IMR-90 (cell line): ENCODE data around the gene RPUSD1. TPM values are rescaled to one million over a fixed set of nuclear protein-coding genes. Genes with fewer than 3 reads are reported as not detected.

ENCODE experiments used
- ATAC-seq: fragments of 200-7000 bp; cut with Tn5 transposase; 2 replicates; pipeline ENCODE4 v1.9.1; 2020; ENCODE audit warnings: low read depth, mild to moderate bottlenecking, moderate library complexity
- BruUV-seq: library from RNA; stranded (reverse); fragments of 400-500 nt; replicated peaks from 2 replicates; lab custom pipeline; 2021; lab: Mats Ljungman, UMichigan
- CTCF ChIA-PET: fragments of 300-600 bp; formaldehyde crosslinking; extraction: SDS; loops from one replicate; lab custom pipeline; 2021; ENCODE audit warnings: antibody characterized with exemption; lab: Yijun Ruan, JAX
- POLR2A ChIA-PET: fragments of 300-600 bp; sonication (Branson Sonifier 250); formaldehyde crosslinking; loops from one replicate; lab custom pipeline; 2022; ENCODE audit warnings: antibody characterized with exemption; ENCODE audit not compliant: unreplicated experiment; lab: Charles Lee
- DNase-seq: peaks from one replicate; pipeline ENCODE4 v3.0.0; 2013
- H2AFZ ChIP-seq: replicated peaks from 2 replicates; pipeline ENCODE3; 2013; ENCODE audit warnings: low read length, mild to moderate bottlenecking; ENCODE audit not compliant: poor library complexity
- H2AK5ac ChIP-seq: 2 replicates; pipeline ENCODE4 v1.6.1; 2013; ENCODE audit warnings: low read depth, low read length, inconsistent platforms
- H2AK9ac ChIP-seq: replicated peaks from 2 replicates; pipeline ENCODE3; 2013; ENCODE audit warnings: mild to moderate bottlenecking, low read depth, low read length, moderate library complexity; ENCODE audit not compliant: poor library complexity
- H2BK120ac ChIP-seq: 2 replicates; pipeline ENCODE4 v1.6.1; 2013; ENCODE audit warnings: low read depth, low read length, inconsistent platforms
- H2BK15ac ChIP-seq: 3 replicates; pipeline ENCODE4 v1.6.1; 2013; ENCODE audit warnings: low read depth, low read length, inconsistent platforms
- H2BK20ac ChIP-seq: 2 replicates; pipeline ENCODE4 v1.6.1; 2013; ENCODE audit warnings: low read depth, mild to moderate bottlenecking, inconsistent platforms, low read length, moderate library complexity
- H2BK5ac ChIP-seq: 2 replicates; pipeline ENCODE4 v1.6.1; 2013; ENCODE audit warnings: mild to moderate bottlenecking, low read depth, low read length, inconsistent platforms; ENCODE audit not compliant: poor library complexity, severe bottlenecking
- H3K14ac ChIP-seq: replicated peaks from 2 replicates; pipeline ENCODE4 v1.6.1; 2013; ENCODE audit warnings: low read depth, low read length, inconsistent platforms
- H3K18ac ChIP-seq: 2 replicates; pipeline ENCODE4 v1.6.1; 2013; ENCODE audit warnings: low read depth, low read length, control low read depth
- H3K23ac ChIP-seq: 2 replicates; pipeline ENCODE4 v1.6.1; 2013; ENCODE audit warnings: low read depth, low read length, inconsistent platforms
- H3K27ac ChIP-seq: 2 replicates; pipeline ENCODE4 v1.5.1; 2013; ENCODE audit warnings: mild to moderate bottlenecking, control low read depth, low read length; ENCODE audit not compliant: insufficient read depth
- H3K27me3 ChIP-seq: 2 replicates; pipeline ENCODE4 v1.6.1; 2013; ENCODE audit warnings: low read length; ENCODE audit not compliant: control insufficient read depth, insufficient read depth
- H3K36me3 ChIP-seq: 2 replicates; pipeline ENCODE4 v1.6.1; 2013; ENCODE audit warnings: low read length, mixed read lengths; ENCODE audit not compliant: control insufficient read depth, insufficient read depth
- H3K4ac ChIP-seq: 2 replicates; pipeline ENCODE4 v1.6.1; 2013; ENCODE audit warnings: low read depth, low read length, inconsistent platforms
- H3K4me1 ChIP-seq: 2 replicates; pipeline ENCODE4 v1.6.1; 2013; ENCODE audit warnings: low read length, mixed read lengths; ENCODE audit not compliant: control insufficient read depth, insufficient read depth
- H3K4me2 ChIP-seq: 2 replicates; pipeline ENCODE4 v1.6.1; 2013; ENCODE audit warnings: low read depth, mild to moderate bottlenecking, control low read depth, low read length, moderate library complexity
- H3K4me3 ChIP-seq: 2 replicates; pipeline ENCODE4 v1.5.1; 2013; ENCODE audit warnings: low read depth, mild to moderate bottlenecking, control low read depth, low read length, moderate library complexity; ENCODE audit not compliant: insufficient read depth
- H3K56ac ChIP-seq: 2 replicates; pipeline ENCODE4 v1.6.1; 2013; ENCODE audit warnings: low read length, inconsistent platforms; ENCODE audit not compliant: insufficient read depth; ENCODE audit errors: extremely low read depth
- H3K79me1 ChIP-seq, 2 experiments: 2 replicates each; pipeline ENCODE4 v1.6.1; 2013; ENCODE audit warnings: low read length in 2 of 2, inconsistent platforms in 1 of 2, low read depth in 1 of 2
- H3K9ac ChIP-seq: 2 replicates; pipeline ENCODE4 v1.6.1; 2013; ENCODE audit warnings: low read depth, low read length, control low read depth
- H3K9me1 ChIP-seq: 2 replicates; pipeline ENCODE4 v1.6.1; 2013; ENCODE audit warnings: low read length, inconsistent platforms; ENCODE audit not compliant: insufficient read depth
- H3K9me3 ChIP-seq: 2 replicates; pipeline ENCODE4 v1.6.1; 2013; ENCODE audit warnings: low read length; ENCODE audit not compliant: control insufficient read depth, insufficient read depth
- H4K20me1 ChIP-seq: 2 replicates; pipeline ENCODE4 v1.6.1; 2013; ENCODE audit warnings: low read length, inconsistent platforms; ENCODE audit not compliant: insufficient read depth
- H4K5ac ChIP-seq: 2 replicates; pipeline ENCODE4 v1.6.1; 2013; ENCODE audit warnings: mild to moderate bottlenecking, low read depth, low read length, control low read depth
- H4K8ac ChIP-seq, 2 experiments: 2 replicates each; pipeline ENCODE4 v1.6.1; 2013; ENCODE audit warnings: low read depth in 2 of 2, low read length in 2 of 2, control low read depth in 1 of 2, inconsistent platforms in 1 of 2
- H4K91ac ChIP-seq: 2 replicates; pipeline ENCODE4 v1.6.1; 2013; ENCODE audit warnings: low read depth, low read length, inconsistent platforms; ENCODE audit not compliant: insufficient read depth
- CTCF ChIP-seq: conservative IDR thresholded peaks from 2 replicates; pipeline ENCODE4 v1.5.1; 2012; ENCODE audit warnings: mild to moderate bottlenecking, low read depth, low read length, improper control_type of control experiment
- ELK1 ChIP-seq: fragments of 150-350 bp; IDR thresholded peaks from 2 replicates; pipeline ENCODE4 v1.6.1; 2016; ENCODE audit warnings: low read depth, mild to moderate bottlenecking, low read length, moderate library complexity, borderline replicate concordance
- FOS ChIP-seq: fragments of 150-350 bp; IDR thresholded peaks from 2 replicates; pipeline ENCODE4 v1.6.1; 2016; ENCODE audit warnings: low read depth, low read length
- MAFK ChIP-seq: IDR thresholded peaks from 2 replicates; pipeline ENCODE4 v1.6.1; 2012; ENCODE audit warnings: low read depth, low read length, improper control_type of control experiment
- MAZ ChIP-seq: IDR thresholded peaks from 2 replicates; pipeline ENCODE4 v1.6.1; 2012; ENCODE audit warnings: low read depth, mild to moderate bottlenecking, low read length, improper control_type of control experiment, moderate library complexity, borderline replicate concordance
- MXI1 ChIP-seq: IDR thresholded peaks from 2 replicates; pipeline ENCODE4 v1.6.1; 2012; ENCODE audit warnings: low read depth, mild to moderate bottlenecking, low read length, moderate library complexity, borderline replicate concordance
- NFE2L2 ChIP-seq: fragments of 150-350 bp; IDR thresholded peaks from 2 replicates; pipeline ENCODE4 v1.6.1; 2016; ENCODE audit warnings: low read depth, mild to moderate bottlenecking, low read length
- POLR2A ChIP-seq: IDR thresholded peaks from 2 replicates; pipeline ENCODE4 v1.6.1; 2012; ENCODE audit warnings: mild to moderate bottlenecking, low read depth, low read length
- RAD21 ChIP-seq: IDR thresholded peaks from 2 replicates; pipeline ENCODE4 v1.6.1; 2012; ENCODE audit warnings: low read length, improper control_type of control experiment
- SMC3 ChIP-seq: fragments of 150-350 bp; IDR thresholded peaks from 2 replicates; pipeline ENCODE4 v1.6.1; 2016; ENCODE audit warnings: low read depth, mild to moderate bottlenecking, antibody characterized with exemption, low read length, moderate library complexity
- WGBS, 2 experiments: methylation state at CpG; one replicate each; pipeline versions ENCODE4 v1.1.5 to v1.1.7; 2013; ENCODE audit warnings: missing lambda C conversion rate in 2 of 2; ENCODE audit not compliant: insufficient read length in 1 of 2; ENCODE audit errors: extremely low coverage in 2 of 2; 5-methylcytosine and 5-hydroxymethylcytosine counted together
- dilution Hi-C: fragments of 300-500 bp; cut with HindIII; formaldehyde crosslinking; loops from one replicate; pipeline ENCODE4 v1.14.3; 2018; ENCODE audit warnings: low sequenced_read_pairs; ENCODE audit not compliant: unreplicated experiment
- in situ Hi-C: fragments of 300-500 bp; cut with MboI; formaldehyde crosslinking; loops from 3 replicates; pipeline ENCODE4 v1.14.3; 2019; ENCODE audit warnings: low sequenced_read_pairs, inconsistent platforms, mixed read lengths
- intact Hi-C: fragments of 100-400 bp; cut with micrococcal nuclease; formaldehyde crosslinking; loops from 2 replicates; pipeline ENCODE4 v1.10.0; 2022
- polyA plus RNA-seq, 3 experiments: library from polyadenylated mRNA; depleted of rRNA; stranded (reverse); fragments of >200 nt; gene quantifications; 2 replicates each; pipeline ENCODE4 v1.2.3, GENCODE V29; 2012; ENCODE audit warnings: low replicate concordance in 1 of 3
- total RNA-seq: library from RNA; depleted of rRNA; stranded (reverse); fragments of >200 nt; gene quantifications from 2 replicates; pipeline ENCODE4 v1.2.3, GENCODE V29; 2012

Gene RPUSD1
- total and polyA plus RNA-seq, 2 of the 4 experiments (the other 2 are of a cell fraction), result 13.1 to 32.3 TPM

GRCh38 chr16:740764-741505, 47.2 kb downstream of the RPUSD1 start, which contains the start of gene CIAO3:
Gene CIAO3, minus strand, starts transcription at chr16:740997. Its CDS starts 12 bp downstream, at chr16:740985.
- peak; percentile 89 for DNase-seq
- in situ Hi-C loops (no loop called here), intact Hi-C loops (loop anchor here (5.0 kb wide), 1 partner anchor 46 kb away; the partner anchor contains the start of genes CHTF18 and RPUSD1), dilution Hi-C loops (no loop called here)
- Histone ChIP-seq H4K8ac (peak within 1 kb of the TSS; percentile 36 to 70; a peak in 2 of 4 replicates), H3K27me3 (no peaks in the 10 kb centered on the region), H2AFZ (peak within 1 kb of the TSS; percentile 94), H2BK20ac (no peak within 1 kb of the TSS), H3K9ac (peak within 1 kb of the TSS; percentile 75), H3K18ac (no peak within 1 kb of the TSS), H3K9me1 (peaks cover 4% of the 10 kb centered on the region; the same call in 1 of the 2 replicates), H2BK15ac (no peak within 1 kb of the TSS), H2AK5ac (peak within 1 kb of the TSS; percentile 67), H3K9me3 (no peaks in the 10 kb centered on the region), H3K14ac (peak within 1 kb of the TSS; percentile 7; the same call in 1 of the 2 replicates), H3K56ac (no peak within 1 kb of the TSS), H2BK120ac (no peak within 1 kb of the TSS), H4K91ac (no peak within 1 kb of the TSS), H3K36me3 (peaks cover 15% of the 10 kb centered on the region), H2AK9ac (peak within 1 kb of the TSS; percentile 95), H3K79me1 (peaks cover 7 to 19% of the 10 kb centered on the region in 2 experiments), H3K4me2 (peak within 1 kb of the TSS; percentile 86), H4K5ac (peak within 1 kb of the TSS; percentile 40), H4K20me1 (0 out of 2 replicates have a peak, but pooled peaks cover 5% of the 10 kb centered on the region), H2BK5ac (no peak within 1 kb of the TSS), H3K4me3 (peak within 1 kb of the TSS; percentile 76), H3K23ac (peak within 1 kb of the TSS; percentile 89), H3K27ac (peak within 1 kb of the TSS; percentile 35; the same call in 1 of the 2 replicates), H3K4me1 (peaks cover 5% of the 10 kb centered on the region; the same call in 1 of the 2 replicates), H3K4ac (peak within 1 kb of the TSS; percentile 45)
- 1% methylated on average over 19 of the region's 79 CpGs; no CpG with 5 or more reads in 1 of the 2 experiments for WGBS, 2 experiments
- peak; percentile 57; the same call in 1 of the 2 replicates for TF ChIP-seq MXI1
- TF ChIP-seq SMC3, result peak; percentile 59
- no peak for TF ChIP-seq NFE2L2
- peak; percentile 18; the same call in 1 of the 2 replicates for TF ChIP-seq FOS
- no peak for TF ChIP-seq ELK1
- peak; percentile 17; the same call in 1 of the 2 replicates for TF ChIP-seq MAZ
- peak; percentile 98 for TF ChIP-seq CTCF
- TF ChIP-seq POLR2A, result peak; percentile 36; the same call in 1 of the 2 replicates
- TF ChIP-seq RAD21, result peak; percentile 38
- TF ChIP-seq MAFK, result no peak
- CTCF ChIA-PET, result no interaction called here
- ATAC-seq, result peak; percentile 96
- POLR2A ChIA-PET, result no interaction called here
- no TSS peak for BruUV-seq
